ENCODE data around the gene NSRP1.
A peak's percentile ranks its signal among the peaks of the same experiment; 100 is the strongest.
"Not testable (repeated sequence)": the region's sequence is repeated elsewhere in the genome, so short reads cannot be mapped to it uniquely, and the experiment has no call there.

Gene NSRP1

DNA sequence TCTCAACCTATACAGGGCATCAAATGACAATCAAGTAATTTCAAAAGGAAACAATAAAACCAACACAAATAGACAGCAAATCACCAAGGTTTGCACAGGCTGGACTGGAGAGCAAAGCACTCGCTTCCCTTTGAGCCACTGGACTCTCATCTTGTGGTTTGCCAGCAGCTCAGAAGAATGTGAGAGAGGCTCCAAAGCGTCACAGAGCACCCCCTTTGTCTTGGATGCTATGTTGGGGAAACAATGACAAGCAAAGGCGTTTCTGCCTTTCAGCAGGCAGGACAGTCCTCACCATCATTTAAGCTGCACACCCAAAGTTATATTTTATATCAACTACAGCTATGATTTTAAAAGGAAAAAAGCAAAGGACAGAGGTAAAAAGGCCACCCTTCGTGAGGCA, 105.6 kb downstream of the NSRP1 start:
- no peak for DNase-seq (ENCODE audit: low spot score)

GRCh38 chr17:30222721-30223175, 106.1 kb downstream of the NSRP1 start:
- DNase-seq (ENCODE audit: low spot score) = peak; percentile 47

DNA sequence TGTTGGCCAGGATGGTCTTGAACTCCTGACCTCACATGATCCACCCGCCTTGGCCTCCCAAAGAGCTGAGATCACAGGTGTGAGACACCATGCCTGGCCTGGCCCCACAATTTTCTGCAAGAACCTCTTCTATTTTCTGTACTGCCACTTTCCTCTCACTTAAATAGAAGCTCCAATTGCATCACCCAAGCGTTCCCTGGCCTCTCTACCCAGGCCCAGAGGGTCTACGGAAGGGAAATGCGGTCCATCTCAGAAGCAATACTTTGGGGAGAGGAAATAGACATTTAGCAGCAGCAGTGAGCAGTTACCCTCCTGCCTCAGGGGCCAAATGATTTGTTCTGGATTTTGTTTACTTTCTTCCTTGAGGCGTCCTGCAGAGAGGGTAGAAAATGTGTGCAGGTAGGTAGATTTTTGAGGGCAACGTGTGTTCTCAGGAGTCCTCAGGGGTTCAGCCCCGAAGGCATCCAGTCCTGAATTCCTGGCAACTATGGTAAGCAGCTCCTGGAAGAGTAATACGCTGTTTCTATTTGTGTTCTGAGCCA, 107.9 kb downstream of the NSRP1 start:
- DNase-seq (ENCODE audit: low spot score) = no peak

- no peak for DNase-seq (ENCODE audit: low spot score)
These were observed 108.5 kb downstream of the NSRP1 start for GRCh38 chr17:30225112-30225511.

DNA sequence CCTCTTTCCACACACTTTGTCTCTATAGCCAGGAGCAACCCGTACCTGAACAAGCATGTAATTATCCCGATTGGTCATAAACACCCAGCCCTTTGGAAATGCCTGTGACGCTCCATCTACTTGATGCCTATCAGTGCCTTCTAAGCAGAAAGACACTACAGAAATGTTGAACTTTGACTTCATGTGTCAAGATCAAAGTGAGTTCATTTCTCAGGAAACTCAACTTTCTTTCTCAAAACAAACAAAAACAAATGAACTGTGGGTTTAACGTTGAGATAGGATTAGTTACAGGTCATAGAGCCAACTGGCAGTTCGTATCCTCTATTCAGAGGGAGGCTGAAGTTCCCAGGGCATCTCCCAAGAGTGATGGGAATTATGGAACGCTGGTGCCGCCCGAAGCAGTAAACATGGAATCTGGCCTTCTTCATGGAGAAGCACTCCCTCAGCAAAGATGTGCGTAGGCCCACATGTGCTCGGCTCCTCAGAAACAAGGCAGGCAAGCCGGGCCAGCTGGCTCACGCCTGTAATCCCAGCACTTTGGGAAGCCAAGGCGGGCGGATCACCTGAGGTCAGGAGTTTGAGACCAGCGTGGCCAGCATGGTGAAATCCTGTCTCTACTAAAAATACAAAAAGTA, 109.4 kb downstream of the NSRP1 start:
- DNase-seq (ENCODE audit: low spot score) = peak; percentile 61

- DNase-seq (ENCODE audit: low spot score) = no peak
These were observed 110.3 kb downstream of the NSRP1 start for GRCh38 chr17:30226878-30227277.

GRCh38 chr17:30228011-30228410, 111.4 kb downstream of the NSRP1 start:
- no peak for DNase-seq (ENCODE audit: low spot score)

GRCh38 chr17:30229012-30229411, 112.4 kb downstream of the NSRP1 start:
- no peak for DNase-seq (ENCODE audit: low spot score)

DNA sequence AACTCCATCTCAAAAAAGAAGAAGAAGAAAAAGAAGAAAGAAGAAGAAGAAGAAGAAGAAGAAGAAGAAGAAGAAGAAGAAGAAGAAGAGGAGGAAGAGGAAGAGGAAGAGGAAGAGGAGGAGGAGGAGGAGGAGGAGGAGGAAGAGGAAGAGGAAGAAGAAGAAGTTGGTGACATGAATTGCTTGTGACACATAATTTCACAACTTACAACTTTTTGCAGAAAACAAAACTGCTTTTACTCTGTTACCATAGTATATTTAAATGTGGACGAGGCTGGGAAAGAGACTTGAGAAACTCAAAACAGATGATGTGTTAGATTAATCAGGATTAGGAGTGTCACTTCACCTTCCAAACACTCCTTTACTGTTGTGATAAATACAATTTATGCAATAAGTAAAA, 113.4 kb downstream of the NSRP1 start:
- DNase-seq (ENCODE audit: low spot score) = not testable (repeated sequence)

GRCh38 chr17:30230596-30231125, 114.0 kb downstream of the NSRP1 start:
- DNase-seq (ENCODE audit: low spot score) = no peak

DNA sequence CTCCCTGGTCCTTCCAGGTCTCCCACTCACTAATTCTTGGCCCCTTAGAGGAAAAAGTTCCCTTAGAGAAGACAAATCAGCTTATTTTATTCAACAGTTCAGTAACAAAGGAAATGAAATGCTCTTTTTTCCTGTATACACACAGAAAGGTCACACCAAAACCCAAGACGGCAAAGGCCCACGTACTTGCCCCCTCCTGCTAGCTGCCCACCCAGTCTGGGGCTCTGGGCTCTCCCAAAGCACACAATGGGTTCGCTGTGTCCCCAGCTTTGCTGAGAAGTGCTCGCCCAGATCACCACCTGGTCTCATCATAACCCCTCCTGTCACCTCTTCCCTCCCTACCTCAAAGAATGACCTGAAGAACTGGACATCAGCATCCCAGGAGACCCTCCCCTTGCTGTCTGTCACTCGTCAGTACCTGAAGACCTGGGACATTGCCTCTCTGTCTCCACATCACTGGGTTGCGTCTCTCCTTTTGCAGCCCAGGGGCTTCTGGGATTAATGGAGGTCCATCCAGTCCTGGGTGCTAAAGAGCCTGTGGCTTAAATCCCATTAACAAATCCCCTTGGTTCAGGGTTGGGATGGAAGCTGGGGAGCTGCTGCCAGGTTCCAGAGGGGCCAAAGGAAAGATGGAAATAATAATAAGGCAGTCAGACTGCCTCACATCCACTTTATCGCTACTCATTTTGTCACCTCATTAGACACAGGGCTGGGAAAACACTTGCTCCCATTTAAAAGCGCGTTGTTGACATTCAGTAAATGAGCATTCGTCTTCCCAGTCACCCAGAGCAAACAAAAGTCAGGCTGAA, 115.6 kb downstream of the NSRP1 start:
- no peak for DNase-seq (ENCODE audit: low spot score)

- DNase-seq (ENCODE audit: low spot score) = no peak
These were observed 116.3 kb downstream of the NSRP1 start for GRCh38 chr17:30232824-30233427.

- no peak for DNase-seq (ENCODE audit: low spot score)
These were observed 117.7 kb downstream of the NSRP1 start for GRCh38 chr17:30234296-30234695.

GRCh38 chr17:30234964-30235363, 118.3 kb downstream of the NSRP1 start:
- DNase-seq (ENCODE audit: low spot score) = no peak

- DNase-seq (ENCODE audit: low spot score) = peak; percentile 61
These were observed 119.0 kb downstream of the NSRP1 start, which contains the start of gene SLC6A4 for GRCh38 chr17:30235386-30236296. Gene SLC6A4, minus strand, starts transcription at chr17:30235697. Its CDS starts 13,739 bp downstream, at chr17:30221958.

Data from HuH-7.5 (cell line).